ENCODE results near the gene S1PR4. TPM values are rescaled to one million over a fixed set of nuclear protein-coding genes. Genes with fewer than 3 reads are reported as not detected.

Gene S1PR4, protein sequence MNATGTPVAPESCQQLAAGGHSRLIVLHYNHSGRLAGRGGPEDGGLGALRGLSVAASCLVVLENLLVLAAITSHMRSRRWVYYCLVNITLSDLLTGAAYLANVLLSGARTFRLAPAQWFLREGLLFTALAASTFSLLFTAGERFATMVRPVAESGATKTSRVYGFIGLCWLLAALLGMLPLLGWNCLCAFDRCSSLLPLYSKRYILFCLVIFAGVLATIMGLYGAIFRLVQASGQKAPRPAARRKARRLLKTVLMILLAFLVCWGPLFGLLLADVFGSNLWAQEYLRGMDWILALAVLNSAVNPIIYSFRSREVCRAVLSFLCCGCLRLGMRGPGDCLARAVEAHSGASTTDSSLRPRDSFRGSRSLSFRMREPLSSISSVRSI
- total RNA-seq (2022) (not detected in 2 replicates), Bru-seq, nascent RNA (not detected), BruChase-seq, experiment 1, labeled RNA remaining after a 2-hour chase (not detected), BruChase-seq, experiment 2, labeled RNA remaining after a 6-hour chase (not detected)
- long read RNA-seq, result 0 reads

DNA sequence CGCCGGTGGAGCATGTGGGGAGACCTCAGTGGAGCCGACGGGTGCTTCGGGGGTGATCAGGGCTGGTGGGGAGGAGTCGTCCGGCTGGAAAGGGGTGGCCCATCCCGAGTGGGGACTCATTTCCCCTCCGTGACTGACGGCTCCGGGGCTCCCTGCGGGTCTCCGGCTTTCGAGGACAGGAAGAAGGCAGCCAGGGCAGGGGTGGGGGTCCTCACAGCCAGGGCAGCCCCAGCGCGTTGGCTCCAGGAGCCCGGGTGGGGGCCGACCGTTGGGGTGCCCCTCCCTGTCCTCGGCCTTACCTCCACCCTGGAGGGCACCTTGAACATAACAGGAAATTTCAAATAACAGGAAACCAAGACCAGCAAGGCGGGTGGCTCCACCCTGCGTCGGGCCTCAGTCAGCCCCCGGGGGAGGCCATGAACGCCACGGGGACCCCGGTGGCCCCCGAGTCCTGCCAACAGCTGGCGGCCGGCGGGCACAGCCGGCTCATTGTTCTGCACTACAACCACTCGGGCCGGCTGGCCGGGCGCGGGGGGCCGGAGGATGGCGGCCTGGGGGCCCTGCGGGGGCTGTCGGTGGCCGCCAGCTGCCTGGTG lies at the start of gene S1PR4:
Gene S1PR4 (plus strand): TSS at position 393 of the 596 bp plus-strand sequence. CDS start 24 bp downstream, at position 417.
- TF ChIP-seq, protein P1, sequence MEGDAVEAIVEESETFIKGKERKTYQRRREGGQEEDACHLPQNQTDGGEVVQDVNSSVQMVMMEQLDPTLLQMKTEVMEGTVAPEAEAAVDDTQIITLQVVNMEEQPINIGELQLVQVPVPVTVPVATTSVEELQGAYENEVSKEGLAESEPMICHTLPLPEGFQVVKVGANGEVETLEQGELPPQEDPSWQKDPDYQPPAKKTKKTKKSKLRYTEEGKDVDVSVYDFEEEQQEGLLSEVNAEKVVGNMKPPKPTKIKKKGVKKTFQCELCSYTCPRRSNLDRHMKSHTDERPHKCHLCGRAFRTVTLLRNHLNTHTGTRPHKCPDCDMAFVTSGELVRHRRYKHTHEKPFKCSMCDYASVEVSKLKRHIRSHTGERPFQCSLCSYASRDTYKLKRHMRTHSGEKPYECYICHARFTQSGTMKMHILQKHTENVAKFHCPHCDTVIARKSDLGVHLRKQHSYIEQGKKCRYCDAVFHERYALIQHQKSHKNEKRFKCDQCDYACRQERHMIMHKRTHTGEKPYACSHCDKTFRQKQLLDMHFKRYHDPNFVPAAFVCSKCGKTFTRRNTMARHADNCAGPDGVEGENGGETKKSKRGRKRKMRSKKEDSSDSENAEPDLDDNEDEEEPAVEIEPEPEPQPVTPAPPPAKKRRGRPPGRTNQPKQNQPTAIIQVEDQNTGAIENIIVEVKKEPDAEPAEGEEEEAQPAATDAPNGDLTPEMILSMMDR (IDR thresholded peaks at IDR 0.05; ENCODE audit: insufficient read depth in 1 of 2, low read depth in 1 of 2, low read length in 1 of 2, severe bottlenecking in 1 of 2, unreplicated experiment in 1 of 2), result no peak
- H3K27ac Mint-ChIP-seq (ENCODE audit: unreplicated experiment), result no peak within 1 kb of the TSS

DNA sequence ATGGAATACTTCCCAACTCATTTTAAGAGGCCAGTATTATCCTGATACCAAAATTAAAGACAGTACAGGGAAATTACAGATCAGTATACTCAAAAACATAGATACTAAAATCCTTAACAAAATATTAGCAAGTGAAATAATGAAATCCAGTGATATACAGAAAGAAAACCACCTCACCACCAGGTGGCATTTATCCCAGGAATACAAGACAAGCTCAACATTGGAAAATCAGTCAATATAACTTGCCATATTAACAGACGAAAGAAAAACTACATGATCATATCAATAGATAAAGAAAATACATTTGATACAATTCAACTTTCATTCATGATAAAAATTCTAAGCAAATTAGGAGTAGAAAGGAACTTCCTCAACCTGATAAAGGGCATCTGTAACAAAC lies 49.5 kb upstream of the S1PR4 start:
- no TSS peak for BruUV-seq (replicated peaks)
- DNase-seq, result peak in 1 of 2 experiments; percentile 29
- Mint-ChIP-seq H3K27me3 (ENCODE audit: insufficient read depth, unreplicated experiment) (no peaks in the 10 kb centered on the region), H3K27ac (ENCODE audit: unreplicated experiment) (no peak overlapping the region), H3K36me3 (ENCODE audit: insufficient read depth, unreplicated experiment) (peaks cover 7% of the 10 kb centered on the region), H3K4me1 (ENCODE audit: low read depth, unreplicated experiment) (no peaks in the 10 kb centered on the region), H3K9me3 (ENCODE audit: unreplicated experiment) (no peaks in the 10 kb centered on the region), H3K4me3 (ENCODE audit: unreplicated experiment) (no peak overlapping the region)
- H3K9me3 ChIP-seq, result no peaks in the 10 kb centered on the region
- H3K4me3 ChIP-seq (ENCODE audit: low read depth, low read length), result no peak overlapping the region
- ChIA-PET CTCF (interaction anchor here (0.5 to 2.2 kb wide), 14 partner anchors 9 to 178 kb away, joined by 3 to 7 read pairs (median 4); no protein-coding TSS in a partner anchor), POLR2A (interaction anchor here (0.5 kb wide), 1 partner anchor 33 kb away, joined by 3 read pairs; no protein-coding TSS in a partner anchor)
- H3K36me3 ChIP-seq (ENCODE audit: control insufficient read depth, insufficient read depth, low read length), result no peaks in the 10 kb centered on the region
- intact Hi-C loops (cut with micrococcal nuclease; ENCODE audit: unreplicated experiment), result loop anchor here (1.0 to 5.0 kb wide), 2 partner anchors 34 to 167 kb away; no protein-coding TSS in a partner anchor
- TF ChIP-seq, protein P1 (IDR thresholded peaks at IDR 0.05; ENCODE audit: insufficient read depth in 1 of 2, low read depth in 1 of 2, low read length in 1 of 2, severe bottlenecking in 1 of 2, unreplicated experiment in 1 of 2), result peak; percentile 33 to 46
- H3K4me1 ChIP-seq, result no peaks in the 10 kb centered on the region
- H3K27me3 ChIP-seq (replicated peaks; ENCODE audit: control insufficient read depth, insufficient read depth, low read length), result no peaks in the 10 kb centered on the region

More for the DNA sequence above, at the start of gene S1PR4:
- no peaks in the 10 kb centered on the region for H3K9me3 ChIP-seq
- DNase-seq, result no peak
- no peak within 1 kb of the TSS for H3K4me3 ChIP-seq (ENCODE audit: low read depth, low read length)
- no peaks in the 10 kb centered on the region for H3K27me3 Mint-ChIP-seq (ENCODE audit: insufficient read depth, unreplicated experiment)
- H3K9me3 Mint-ChIP-seq (ENCODE audit: unreplicated experiment), result no peaks in the 10 kb centered on the region
- no peaks in the 10 kb centered on the region for H3K36me3 ChIP-seq (ENCODE audit: control insufficient read depth, insufficient read depth, low read length)
- ChIA-PET CTCF (no interaction called here), POLR2A (no interaction called here)
- no peaks in the 10 kb centered on the region for H3K36me3 Mint-ChIP-seq (ENCODE audit: insufficient read depth, unreplicated experiment)
- no peak within 1 kb of the TSS for H3K4me3 Mint-ChIP-seq (ENCODE audit: unreplicated experiment)
- intact Hi-C loops (cut with micrococcal nuclease; ENCODE audit: unreplicated experiment), result no loop called here
- no TSS peak for BruUV-seq (replicated peaks)
- no peaks in the 10 kb centered on the region for H3K4me1 ChIP-seq
- no peaks in the 10 kb centered on the region for H3K4me1 Mint-ChIP-seq (ENCODE audit: low read depth, unreplicated experiment)
- no peaks in the 10 kb centered on the region for H3K27me3 ChIP-seq (replicated peaks; ENCODE audit: control insufficient read depth, insufficient read depth, low read length)

DNA sequence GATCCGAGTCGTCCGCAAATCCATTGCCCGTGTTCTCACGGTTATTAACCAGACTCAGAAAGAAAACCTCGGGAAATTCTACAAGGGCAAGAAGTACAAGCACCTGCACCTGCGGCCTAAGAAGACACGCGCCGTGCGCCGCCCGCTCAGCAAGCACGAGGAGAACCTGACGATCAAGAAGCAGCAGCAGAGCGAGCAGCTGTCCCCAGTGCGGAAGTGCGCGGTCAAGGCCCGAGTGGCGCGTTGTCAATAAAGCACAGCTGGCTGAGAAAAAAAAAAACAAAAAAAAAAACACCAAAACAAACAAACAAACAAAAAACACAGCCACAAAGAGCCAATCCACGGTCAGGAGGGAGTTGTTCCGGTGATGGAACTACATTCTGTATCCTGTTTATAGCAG lies 47.4 kb upstream of the S1PR4 start:
- Histone ChIP-seq H3K9me3 (no peaks in the 10 kb centered on the region), H3K27me3 (replicated peaks; ENCODE audit: control insufficient read depth, insufficient read depth, low read length) (no peaks in the 10 kb centered on the region), H3K36me3 (ENCODE audit: control insufficient read depth, insufficient read depth, low read length) (no peaks in the 10 kb centered on the region), H3K4me1 (no peaks in the 10 kb centered on the region), H3K4me3 (ENCODE audit: low read depth, low read length) (no peak overlapping the region)
- ChIA-PET CTCF (interaction anchor here (0.7 kb wide), 1 partner anchor 75 kb away, joined by 3 read pairs; no protein-coding TSS in a partner anchor), POLR2A (no interaction called here)
- intact Hi-C loops (cut with micrococcal nuclease; ENCODE audit: unreplicated experiment), result no loop called here
- Mint-ChIP-seq H3K27ac (ENCODE audit: unreplicated experiment) (no peak overlapping the region), H3K4me3 (ENCODE audit: unreplicated experiment) (no peak overlapping the region), H3K9me3 (ENCODE audit: unreplicated experiment) (no peaks in the 10 kb centered on the region), H3K4me1 (ENCODE audit: low read depth, unreplicated experiment) (no peaks in the 10 kb centered on the region), H3K36me3 (ENCODE audit: insufficient read depth, unreplicated experiment) (peaks cover 1% of the 10 kb centered on the region), H3K27me3 (ENCODE audit: insufficient read depth, unreplicated experiment) (no peaks in the 10 kb centered on the region)
- TF ChIP-seq, protein P1 (IDR thresholded peaks at IDR 0.05; ENCODE audit: insufficient read depth in 1 of 2, low read depth in 1 of 2, low read length in 1 of 2, severe bottlenecking in 1 of 2, unreplicated experiment in 1 of 2), result no peak
- BruUV-seq (replicated peaks), result no TSS peak
- no peak for DNase-seq
